ENCODE results near the gene HLA-DQA2.

- TF ChIP-seq CHD1 (IDR thresholded peaks at IDR 0.05; ENCODE audit: low read depth, low read length) (no peak), RFX5 (IDR thresholded peaks at IDR 0.05; ENCODE audit: low read depth, low read length) (no peak), CEBPB (IDR thresholded peaks at IDR 0.05; ENCODE audit: low read depth, low read length) (no peak), POLR2A (IDR thresholded peaks at IDR 0.05; ENCODE audit: low read depth, low read length) (no peak), MAFK (IDR thresholded peaks at IDR 0.05; ENCODE audit: low read depth, low read length) (no peak), SMC3 (IDR thresholded peaks at IDR 0.05; ENCODE audit: low read depth, low read length) (no peak), ELK1 (IDR thresholded peaks at IDR 0.05; ENCODE audit: borderline replicate concordance, low read depth, low read length) (no peak), MXI1 (IDR thresholded peaks at IDR 0.05; ENCODE audit: borderline replicate concordance, low read depth, low read length) (no peak), FOS (IDR thresholded peaks at IDR 0.05; ENCODE audit: low read depth, low read length) (no peak), MAZ (IDR thresholded peaks at IDR 0.05; ENCODE audit: borderline replicate concordance, low read depth, low read length) (no peak)
- TF ChIP-seq, protein P1, sequence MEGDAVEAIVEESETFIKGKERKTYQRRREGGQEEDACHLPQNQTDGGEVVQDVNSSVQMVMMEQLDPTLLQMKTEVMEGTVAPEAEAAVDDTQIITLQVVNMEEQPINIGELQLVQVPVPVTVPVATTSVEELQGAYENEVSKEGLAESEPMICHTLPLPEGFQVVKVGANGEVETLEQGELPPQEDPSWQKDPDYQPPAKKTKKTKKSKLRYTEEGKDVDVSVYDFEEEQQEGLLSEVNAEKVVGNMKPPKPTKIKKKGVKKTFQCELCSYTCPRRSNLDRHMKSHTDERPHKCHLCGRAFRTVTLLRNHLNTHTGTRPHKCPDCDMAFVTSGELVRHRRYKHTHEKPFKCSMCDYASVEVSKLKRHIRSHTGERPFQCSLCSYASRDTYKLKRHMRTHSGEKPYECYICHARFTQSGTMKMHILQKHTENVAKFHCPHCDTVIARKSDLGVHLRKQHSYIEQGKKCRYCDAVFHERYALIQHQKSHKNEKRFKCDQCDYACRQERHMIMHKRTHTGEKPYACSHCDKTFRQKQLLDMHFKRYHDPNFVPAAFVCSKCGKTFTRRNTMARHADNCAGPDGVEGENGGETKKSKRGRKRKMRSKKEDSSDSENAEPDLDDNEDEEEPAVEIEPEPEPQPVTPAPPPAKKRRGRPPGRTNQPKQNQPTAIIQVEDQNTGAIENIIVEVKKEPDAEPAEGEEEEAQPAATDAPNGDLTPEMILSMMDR (conservative IDR thresholded peaks at IDR 0.05; ENCODE audit: low read depth, low read length), result no peak
- TF ChIP-seq, protein P2, sequence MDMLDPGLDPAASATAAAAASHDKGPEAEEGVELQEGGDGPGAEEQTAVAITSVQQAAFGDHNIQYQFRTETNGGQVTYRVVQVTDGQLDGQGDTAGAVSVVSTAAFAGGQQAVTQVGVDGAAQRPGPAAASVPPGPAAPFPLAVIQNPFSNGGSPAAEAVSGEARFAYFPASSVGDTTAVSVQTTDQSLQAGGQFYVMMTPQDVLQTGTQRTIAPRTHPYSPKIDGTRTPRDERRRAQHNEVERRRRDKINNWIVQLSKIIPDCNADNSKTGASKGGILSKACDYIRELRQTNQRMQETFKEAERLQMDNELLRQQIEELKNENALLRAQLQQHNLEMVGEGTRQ (IDR thresholded peaks at IDR 0.05; ENCODE audit: low read depth, low read length), result no peak
These were observed 53.3 kb downstream of the HLA-DQA2 start for GRCh38 chr6:32794510-32794909.
